Choroid plexus epithelial cell (primary cell): ENCODE measurements around the gene TRAF3IP1.
A peak's percentile ranks its signal among the peaks of the same experiment; 100 is the strongest.

Experiments
- DNase-seq: peaks from one replicate; pipeline ENCODE4 v3.0.0-alpha.2; 2010; ENCODE audit warnings: low read depth
- H3K4me3 ChIP-seq: 2 replicates; pipeline ENCODE4 v1.5.1; 2011; ENCODE audit warnings: low read depth, mild to moderate bottlenecking, control low read depth, low read length, moderate library complexity
- CTCF ChIP-seq: conservative IDR thresholded peaks from 2 replicates; pipeline ENCODE4 v1.5.1; 2011; ENCODE audit warnings: low read depth, mild to moderate bottlenecking, control low read depth, inconsistent platforms, low read length, moderate library complexity

Gene TRAF3IP1

GRCh38 chr2:238418999-238419546 lies 98.8 kb downstream of the TRAF3IP1 start:
- DNase-seq: peak; percentile 45
- no peak for TF ChIP-seq CTCF
- no peak overlapping the region for H3K4me3 ChIP-seq

- TF ChIP-seq CTCF: no peak
- H3K4me3 ChIP-seq: no peak overlapping the region
- DNase-seq: no peak
Measured at GRCh38 chr2:238420442-238420841, 100.1 kb downstream of the TRAF3IP1 start.

GRCh38 chr2:238420878-238421694 lies 100.8 kb downstream of the TRAF3IP1 start:
- TF ChIP-seq CTCF: no peak
- peak; percentile 52 for DNase-seq
- peak overlapping the region; percentile 13 for H3K4me3 ChIP-seq

- no peak overlapping the region for H3K4me3 ChIP-seq
- no peak for DNase-seq
- TF ChIP-seq CTCF: no peak
Measured at GRCh38 chr2:238421695-238422035, 101.3 kb downstream of the TRAF3IP1 start.

GRCh38 chr2:238422285-238422684 lies 102.0 kb downstream of the TRAF3IP1 start:
- TF ChIP-seq CTCF: no peak
- no peak overlapping the region for H3K4me3 ChIP-seq
- DNase-seq: no peak

GRCh38 chr2:238422940-238423339 lies 102.6 kb downstream of the TRAF3IP1 start:
- no peak for DNase-seq
- TF ChIP-seq CTCF: no peak
- no peak overlapping the region for H3K4me3 ChIP-seq
